GM12878 (cell line): ENCODE measurements around the gene RNF113B. TPM values are rescaled to one million over a fixed set of nuclear protein-coding genes. Genes with fewer than 3 reads are reported as not detected.

Source experiments
- BHLHE40 ChIP-seq, 2 experiments: fragments of 450-650 bp in 1 of 2; IDR thresholded peaks; 2 replicates each; pipeline ENCODE4 v1.6.1; 2011 to 2017; ENCODE audit warnings: low read depth in 2 of 2, borderline replicate concordance in 1 of 2, improper control_type of control experiment in 1 of 2, low read length in 1 of 2, mild to moderate bottlenecking in 1 of 2
- CREM ChIP-seq: IDR thresholded peaks from 2 replicates; pipeline ENCODE4 v1.6.1; 2014; ENCODE audit warnings: antibody characterized with exemption, low read depth
- HCFC1 ChIP-seq: fragments of 150-350 bp; IDR thresholded peaks from 2 replicates; pipeline ENCODE4 v1.6.1; 2014; ENCODE audit warnings: low read length
- IKZF1 ChIP-seq: fragments of 450-650 bp; conservative IDR thresholded peaks from 2 replicates; pipeline ENCODE4 v1.6.1; 2017; ENCODE audit warnings: antibody characterized with exemption, mild to moderate bottlenecking
- MLLT1 ChIP-seq: fragments of 450-650 bp; IDR thresholded peaks from 2 replicates; pipeline ENCODE4 v1.6.1; 2016; ENCODE audit warnings: mild to moderate bottlenecking
- MTA3 ChIP-seq: IDR thresholded peaks from 2 replicates; pipeline ENCODE4 v1.6.1; 2012; ENCODE audit warnings: low read length, inconsistent platforms, borderline replicate concordance
- RAD51 ChIP-seq: fragments of 450-650 bp; IDR thresholded peaks from 2 replicates; pipeline ENCODE4 v1.6.1; 2016; ENCODE audit warnings: moderate library complexity, mild to moderate bottlenecking, inconsistent platforms
- RFX5 ChIP-seq: IDR thresholded peaks from 2 replicates; pipeline ENCODE4 v1.6.1; 2011; ENCODE audit warnings: low read depth, low read length, improper control_type of control experiment
- SP1 ChIP-seq: IDR thresholded peaks from one replicate; pipeline ENCODE4 v1.6.1; 2011; ENCODE audit warnings: low read depth, low read length
- SREBF1 ChIP-seq: IDR thresholded peaks from 2 replicates; pipeline ENCODE4 v1.6.1; 2012; ENCODE audit warnings: mild to moderate bottlenecking, low read length
- TAF1 ChIP-seq: IDR thresholded peaks from 2 replicates; pipeline ENCODE4 v1.6.1; 2011; ENCODE audit warnings: mild to moderate bottlenecking, low read depth, low read length, borderline replicate concordance
- ZBTB40 ChIP-seq: fragments of 450-650 bp; IDR thresholded peaks from 2 replicates; pipeline ENCODE4 v1.6.1; 2016; ENCODE audit warnings: mild to moderate bottlenecking, moderate library complexity, borderline replicate concordance
- ZNF24 ChIP-seq: fragments of 450-650 bp; IDR thresholded peaks from 2 replicates; pipeline ENCODE4 v1.6.1; 2017; ENCODE audit warnings: antibody characterized with exemption, mild to moderate bottlenecking
- polyA plus RNA-seq, 11 experiments: library from polyadenylated mRNA; depleted of rRNA in 4 of 11; unstranded in 6 of 11; stranded (reverse) in 5 of 11; fragments of >200 nt; fragmentation: Nextera tagmentation in 4 of 11; fragmentation: Illumina TruSeq in 1 of 11; extraction: Ambion mirVana in 4 of 11; extraction: Trizol in 1 of 11; gene quantifications; 1 replicate in 1 of 11; 2 replicates in 10 of 11; pipeline versions ENCODE4 v1.2.1 to v1.2.3, GENCODE V29; 2011 to 2016; ENCODE audit warnings: inconsistent platforms in 2 of 11, missing spikeins in 2 of 11, low read depth in 1 of 11
- total RNA-seq, 4 experiments: library from RNA; depleted of rRNA in 3 of 4; stranded (reverse); fragments of >200 nt in 3 of 4; fragmentation: Illumina TruSeq in 1 of 4; extraction: Trizol in 1 of 4; gene quantifications; 2 replicates each; pipeline versions ENCODE4 v1.2.1 to v1.2.3, GENCODE V29; 2013 to 2021
- TF ChIP-seq, protein P1 (sequence below), 3 experiments: IDR thresholded peaks in 2 of 3; conservative IDR thresholded peaks in 1 of 3; 2 replicates each; pipeline ENCODE4 v1.5.1; 2011; ENCODE audit warnings: low read depth in 3 of 3, low read length in 3 of 3, mild to moderate bottlenecking in 3 of 3, control low read depth in 2 of 3, moderate library complexity in 2 of 3, inconsistent platforms in 1 of 3, mixed read lengths in 1 of 3; ENCODE audit not compliant: control insufficient read depth in 2 of 3, insufficient read depth in 1 of 3; ENCODE audit errors: extremely low read depth in 1 of 3

Gene RNF113B
- total and polyA plus RNA-seq, 10 of the 15 experiments (the other 5 are each of a cell fraction or from before 2014, with no cell fraction given) = not detected

GRCh38 chr13:98207416-98207815, 30.3 kb upstream of the RNF113B start (continued):
- TF ChIP-seq ZBTB40 (no peak), BHLHE40 (IDR thresholded peaks at IDR 0.05; ENCODE audit: borderline replicate concordance in 1 of 2, low read depth in 2 of 2, low read length in 1 of 2) (no peak), HCFC1 (no peak), RAD51 (no peak), SP1 (no peak), MTA3 (no peak), CREM (no peak), IKZF1 (no peak), SREBF1 (no peak), RFX5 (no peak), TAF1 (no peak), ZNF24 (no peak), MLLT1 (no peak)
- TF ChIP-seq, protein P1, sequence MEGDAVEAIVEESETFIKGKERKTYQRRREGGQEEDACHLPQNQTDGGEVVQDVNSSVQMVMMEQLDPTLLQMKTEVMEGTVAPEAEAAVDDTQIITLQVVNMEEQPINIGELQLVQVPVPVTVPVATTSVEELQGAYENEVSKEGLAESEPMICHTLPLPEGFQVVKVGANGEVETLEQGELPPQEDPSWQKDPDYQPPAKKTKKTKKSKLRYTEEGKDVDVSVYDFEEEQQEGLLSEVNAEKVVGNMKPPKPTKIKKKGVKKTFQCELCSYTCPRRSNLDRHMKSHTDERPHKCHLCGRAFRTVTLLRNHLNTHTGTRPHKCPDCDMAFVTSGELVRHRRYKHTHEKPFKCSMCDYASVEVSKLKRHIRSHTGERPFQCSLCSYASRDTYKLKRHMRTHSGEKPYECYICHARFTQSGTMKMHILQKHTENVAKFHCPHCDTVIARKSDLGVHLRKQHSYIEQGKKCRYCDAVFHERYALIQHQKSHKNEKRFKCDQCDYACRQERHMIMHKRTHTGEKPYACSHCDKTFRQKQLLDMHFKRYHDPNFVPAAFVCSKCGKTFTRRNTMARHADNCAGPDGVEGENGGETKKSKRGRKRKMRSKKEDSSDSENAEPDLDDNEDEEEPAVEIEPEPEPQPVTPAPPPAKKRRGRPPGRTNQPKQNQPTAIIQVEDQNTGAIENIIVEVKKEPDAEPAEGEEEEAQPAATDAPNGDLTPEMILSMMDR (IDR thresholded peaks at IDR 0.05 in 2 of 3, conservative IDR thresholded peaks at IDR 0.05 in 1 of 3; ENCODE audit: control insufficient read depth in 2 of 3, extremely low read depth in 1 of 3, insufficient read depth in 1 of 3, low read depth in 3 of 3, low read length in 3 of 3) = no peak
